ENCODE data around the gene NDUFAB1. TPM values are rescaled to one million over a fixed set of nuclear protein-coding genes. Genes with fewer than 3 reads are reported as not detected.
"Not testable (repeated sequence)": the region's sequence is repeated elsewhere in the genome, so short reads cannot be mapped to it uniquely, and the experiment has no call there.

NDUFAB1 gene
- total RNA-seq, 1 donor from 2014 or later, result 79.5 TPM

GRCh38 chr16:23549938-23550337 lies 46.2 kb downstream of the NDUFAB1 start:
- no peak for ATAC-seq

GRCh38 chr16:23544436-23544835 lies 51.7 kb downstream of the NDUFAB1 start:
- ATAC-seq, result no peak

GRCh38 chr16:23540817-23541178 lies 55.3 kb downstream of the NDUFAB1 start:
- ATAC-seq, result not testable (repeated sequence)

- no peak for ATAC-seq
These were observed 55.9 kb downstream of the NDUFAB1 start for GRCh38 chr16:23539984-23540816.

GRCh38 chr16:23538919-23539278 lies 57.2 kb downstream of the NDUFAB1 start:
- ATAC-seq, result no peak

- ATAC-seq, result no peak
These were observed 58.7 kb downstream of the NDUFAB1 start for GRCh38 chr16:23537390-23537789.

- no peak for ATAC-seq
These were observed 60.2 kb downstream of the NDUFAB1 start for GRCh38 chr16:23535901-23536300.

GRCh38 chr16:23534868-23535860 lies 61.0 kb downstream of the NDUFAB1 start:
- no peak for ATAC-seq

GRCh38 chr16:23532448-23532847 lies 63.7 kb downstream of the NDUFAB1 start:
- ATAC-seq, result no peak

Other genes starting within 250 kb of the NDUFAB1 start
- 14.8 TPM for gene COG7, start 143.1 kb downstream of the NDUFAB1 start, total RNA-seq
- gene GGA2, start 85.8 kb downstream of the NDUFAB1 start, total RNA-seq, result 24.6 TPM
- gene EARS2, start 39.0 kb downstream of the NDUFAB1 start, total RNA-seq, result 13.5 TPM
- 27.3 TPM for gene UBFD1, start 38.6 kb downstream of the NDUFAB1 start, total RNA-seq
- 11.3 TPM for gene PALB2, start 45.0 kb upstream of the NDUFAB1 start, total RNA-seq
- gene DCTN5, start 45.1 kb upstream of the NDUFAB1 start, total RNA-seq, result 42.3 TPM
- gene PLK1, start 82.6 kb upstream of the NDUFAB1 start, total RNA-seq, result 29.9 TPM
- 0.36 TPM for gene ERN2, start 116.9 kb upstream of the NDUFAB1 start, total RNA-seq
- 0.08 TPM for gene CHP2, start 158.7 kb upstream of the NDUFAB1 start, total RNA-seq
- gene PRKCB, start 239.7 kb upstream of the NDUFAB1 start, total RNA-seq, result 0.76 TPM